Aorta (tissue), 5 donors: Measurements from ENCODE around the gene COPS8. TPM values are rescaled to one million over a fixed set of nuclear protein-coding genes. Genes with fewer than 3 reads are reported as not detected.

Source experiments
- ATAC-seq: fragments of 200-7000 bp; cut with Tn5 transposase; one replicate; pipeline ENCODE4 v1.9.1; 2022; ENCODE audit warnings: moderate library complexity; ENCODE audit not compliant: low FRiP score
- DNase-seq, 2 donors: peaks; one replicate each; pipeline ENCODE4 v3.0.0-alpha.2; 2020
- H3K27ac ChIP-seq, 2 donors: one replicate each; pipeline ENCODE4 v1.5.1; 2013; ENCODE audit warnings: low read length in 2 of 2, mild to moderate bottlenecking in 2 of 2, moderate library complexity in 2 of 2, control low read depth in 1 of 2, inconsistent platforms in 1 of 2, low read depth in 1 of 2
- H3K27me3 ChIP-seq, 2 donors: one replicate each; pipeline ENCODE4 v1.6.1; 2013; ENCODE audit warnings: control low read depth in 1 of 2, low read length in 1 of 2, mild to moderate bottlenecking in 1 of 2, moderate library complexity in 1 of 2; ENCODE audit not compliant: insufficient read depth in 2 of 2, control insufficient read depth in 1 of 2
- H3K36me3 ChIP-seq, 2 donors: one replicate each; pipeline ENCODE4 v1.6.1; 2013; ENCODE audit warnings: control low read depth in 1 of 2, low read length in 1 of 2, mild to moderate bottlenecking in 1 of 2; ENCODE audit not compliant: insufficient read depth in 2 of 2, control insufficient read depth in 1 of 2
- H3K4me1 ChIP-seq, 2 donors: one replicate each; pipeline ENCODE4 v1.6.1; 2013; ENCODE audit warnings: low read length in 2 of 2, control low read depth in 1 of 2, mild to moderate bottlenecking in 1 of 2, moderate library complexity in 1 of 2; ENCODE audit not compliant: insufficient read depth in 2 of 2, control insufficient read depth in 1 of 2
- H3K4me3 ChIP-seq, 2 donors: one replicate each; pipeline ENCODE4 v1.5.1; 2013; ENCODE audit warnings: low read length in 2 of 2, control low read depth in 1 of 2, mild to moderate bottlenecking in 1 of 2
- H3K9me3 ChIP-seq: one replicate; pipeline ENCODE4 v1.6.1; 2013; ENCODE audit warnings: mild to moderate bottlenecking, low read length; ENCODE audit not compliant: control insufficient read depth
- WGBS, 2 donors: extraction: QIAGEN DNeasy Blood & Tissue Kit; methylation state at CpG; one replicate each; pipeline ENCODE4 v1.1.7; 2013; 5-methylcytosine and 5-hydroxymethylcytosine counted together
- intact Hi-C, 2 donors: fragments of 100-400 bp; cut with DNase I; formaldehyde crosslinking; loops; one replicate each; pipeline versions ENCODE4 v1.14.2 to v1.15.0; 2022
- polyA plus RNA-seq, 2 donors: library from polyadenylated mRNA; stranded (reverse); fragments of 200-250 nt; gene quantifications; one replicate each; pipeline ENCODE4 v1.2.3, GENCODE V29; 2013
- total RNA-seq, 2 donors: library from RNA; stranded (reverse); fragmentation: NEBNext Ultra II Directional; extraction: Animal tissue kit (Norgen Biotek cat#: 25700); gene quantifications; one replicate each; pipeline ENCODE4 v1.2.1, GENCODE V29; 2021
- donor health status: healthy with polysubstance abuse.
- donor health status: Bipolar disorder and iron deficiency.
- donor health status: DM: no; HTN: no; CAD: no.
- donor health status: DM: no; HTN: no; CAD: no.
- donor health status: DM: yes; HTN: yes; CAD: no.

The COPS8 gene
- total and polyA plus RNA-seq, 4 donors = 42.8 to 60.3 (median 45.0) TPM

GRCh38 chr2:237140689-237141285, 55.1 kb downstream of the COPS8 start:
- H3K27me3 ChIP-seq = no peaks in the 10 kb centered on the region
- H3K9me3 ChIP-seq = no peaks in the 10 kb centered on the region
- DNase-seq (no peak), ATAC-seq (no peak)
- no peak overlapping the region for H3K27ac ChIP-seq
- WGBS, 2 donors = 95 to 97% methylated on average over 4 of the region's 4 CpGs
- no peak overlapping the region for H3K4me3 ChIP-seq
- no peaks in the 10 kb centered on the region for H3K4me1 ChIP-seq
- no peaks in the 10 kb centered on the region for H3K36me3 ChIP-seq
- intact Hi-C loops = no loop called here

DNA sequence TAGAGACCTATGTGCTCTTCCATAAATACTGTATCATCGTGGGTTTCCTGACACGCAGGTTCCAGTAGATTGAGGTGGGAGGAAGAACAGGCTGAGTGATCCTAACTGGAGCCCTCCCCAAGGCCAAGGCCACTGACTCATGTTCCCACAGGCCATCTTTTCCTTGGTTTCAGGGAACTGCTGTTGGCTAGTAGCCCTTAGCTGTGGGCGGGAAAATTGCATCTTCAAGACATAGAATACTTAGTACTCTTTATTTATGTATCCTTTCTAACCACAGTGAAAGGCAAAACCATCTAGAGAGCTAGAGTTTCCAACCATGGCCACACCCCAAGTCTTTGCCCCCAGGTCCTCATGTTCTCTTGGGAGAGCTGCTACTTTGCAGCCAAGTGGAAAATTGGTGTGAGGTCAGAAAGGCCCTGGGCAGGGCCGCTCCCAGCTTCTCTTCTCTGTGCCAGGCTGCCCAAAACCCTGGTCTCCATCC, 55.9 kb downstream of the COPS8 start:
- Histone ChIP-seq H3K9me3 (no peaks in the 10 kb centered on the region), H3K36me3 (no peaks in the 10 kb centered on the region), H3K4me3 (no peak overlapping the region), H3K4me1 (no peaks in the 10 kb centered on the region), H3K27ac (no peak overlapping the region), H3K27me3 (no peaks in the 10 kb centered on the region)
- intact Hi-C loops = no loop called here
- no peak for ATAC-seq
- peak in 1 of 2 donors; percentile 65 for DNase-seq
- 87 to 96% methylated on average over 4 of the region's 4 CpGs for WGBS, 2 donors

GRCh38 chr2:237143118-237143517, 57.4 kb downstream of the COPS8 start:
- no peak overlapping the region for H3K27ac ChIP-seq
- 74 to 79% methylated on average over 2 of the region's 2 CpGs for WGBS, 2 donors
- intact Hi-C loops = no loop called here
- H3K36me3 ChIP-seq = no peaks in the 10 kb centered on the region
- no peaks in the 10 kb centered on the region for H3K27me3 ChIP-seq
- peak; percentile 31 for ATAC-seq
- no peaks in the 10 kb centered on the region for H3K9me3 ChIP-seq
- H3K4me3 ChIP-seq = no peak overlapping the region
- no peaks in the 10 kb centered on the region for H3K4me1 ChIP-seq
- DNase-seq = no peak

DNA sequence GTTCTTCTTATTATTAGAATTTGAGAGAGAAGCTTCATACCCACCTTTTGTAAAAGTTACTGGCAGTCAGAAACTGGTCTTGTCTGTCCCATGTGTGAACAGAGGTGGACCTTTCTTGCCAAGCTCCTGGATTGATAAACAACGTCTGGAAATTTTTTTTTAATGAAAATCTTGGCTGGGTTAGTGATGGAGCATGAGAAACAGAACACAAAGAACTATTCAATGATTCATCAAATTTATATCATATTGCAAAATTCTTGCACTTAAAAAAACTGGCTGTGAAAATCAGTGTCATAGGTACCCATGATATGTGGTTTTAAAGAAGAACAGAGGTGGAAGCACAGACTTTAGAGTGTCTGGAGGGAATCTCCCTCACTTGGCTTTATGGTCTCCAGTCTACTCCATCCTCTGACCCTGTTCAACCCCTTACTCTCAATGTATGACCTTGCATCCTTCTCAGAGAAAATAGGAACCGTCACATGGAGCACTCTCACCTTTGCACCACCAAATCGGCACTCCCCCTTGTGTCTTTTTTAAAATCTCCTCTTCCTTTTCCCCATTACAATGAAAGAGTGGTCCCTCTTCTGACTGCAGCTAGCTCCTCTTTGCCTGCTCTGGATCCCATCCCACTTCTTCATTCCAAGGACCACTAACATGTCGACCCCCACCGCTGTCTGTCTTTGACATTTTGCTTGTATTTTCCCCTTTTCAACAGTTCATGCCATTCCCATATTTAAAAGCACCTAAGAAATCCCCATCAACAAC, 58.2 kb downstream of the COPS8 start:
- intact Hi-C loops = no loop called here

GRCh38 chr2:237144516-237144915, 58.8 kb downstream of the COPS8 start:
- H3K4me1 ChIP-seq = no peaks in the 10 kb centered on the region
- DNase-seq (no peak), ATAC-seq (no peak)
- H3K4me3 ChIP-seq = no peak overlapping the region
- intact Hi-C loops = no loop called here
- WGBS, 2 donors = 77 to 79% methylated on average over 3 of the region's 3 CpGs
- H3K9me3 ChIP-seq = peaks cover 4% of the 10 kb centered on the region
- H3K27ac ChIP-seq = no peak overlapping the region
- no peaks in the 10 kb centered on the region for H3K27me3 ChIP-seq
- H3K36me3 ChIP-seq = no peaks in the 10 kb centered on the region

More for the DNA sequence above, 58.2 kb downstream of the COPS8 start:
- peaks cover 4% of the 10 kb centered on the region for H3K9me3 ChIP-seq
- H3K36me3 ChIP-seq = no peaks in the 10 kb centered on the region
- H3K27ac ChIP-seq = no peak overlapping the region
- no peak overlapping the region for H3K4me3 ChIP-seq
- H3K27me3 ChIP-seq = no peaks in the 10 kb centered on the region
- DNase-seq (no peak), ATAC-seq (peak; percentile 27)
- 63 to 68% methylated on average over 5 of the region's 5 CpGs for WGBS, 2 donors
- no peaks in the 10 kb centered on the region for H3K4me1 ChIP-seq

DNA sequence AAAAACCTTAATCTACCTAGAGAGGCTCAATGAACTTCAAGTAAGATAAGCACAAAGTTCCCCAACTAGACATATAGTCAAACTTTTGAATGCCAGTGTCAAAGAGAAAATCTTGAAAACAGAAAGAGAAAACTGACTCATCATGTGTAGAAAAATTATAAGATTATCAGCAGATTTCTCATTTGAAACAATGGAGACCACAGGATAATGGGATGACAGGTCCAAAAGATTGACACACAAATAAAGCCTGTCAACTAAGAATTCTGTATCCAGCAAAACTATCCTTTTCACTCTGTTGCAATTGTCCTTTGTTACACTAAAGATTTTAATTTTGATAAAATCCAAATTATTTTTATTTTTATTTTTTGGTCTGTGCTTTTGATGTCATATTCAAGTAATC, 61.6 kb downstream of the COPS8 start:
- Histone ChIP-seq H3K36me3 (no peaks in the 10 kb centered on the region), H3K4me3 (no peak overlapping the region), H3K27me3 (no peaks in the 10 kb centered on the region), H3K27ac (no peak overlapping the region), H3K4me1 (no peaks in the 10 kb centered on the region), H3K9me3 (peaks cover 4% of the 10 kb centered on the region)
- ATAC-seq (no peak), DNase-seq (no peak)
- intact Hi-C loops = no loop called here

GRCh38 chr2:237148624-237149023, 62.9 kb downstream of the COPS8 start:
- DNase-seq = no peak
- 91 to 94% methylated on average over 4 of the region's 4 CpGs for WGBS, 2 donors
- peaks cover 4% of the 10 kb centered on the region for H3K9me3 ChIP-seq
- H3K4me1 ChIP-seq = no peaks in the 10 kb centered on the region
- H3K27ac ChIP-seq = no peak overlapping the region
- ATAC-seq = no peak
- H3K27me3 ChIP-seq = no peaks in the 10 kb centered on the region
- H3K4me3 ChIP-seq = no peak overlapping the region
- intact Hi-C loops = no loop called here
- H3K36me3 ChIP-seq = no peaks in the 10 kb centered on the region

- H3K27ac ChIP-seq = no peak overlapping the region
- DNase-seq = no peak
- no peaks in the 10 kb centered on the region for H3K27me3 ChIP-seq
- no peaks in the 10 kb centered on the region for H3K4me1 ChIP-seq
- intact Hi-C loops = no loop called here
- no peak for ATAC-seq
- H3K9me3 ChIP-seq = peaks cover 4% of the 10 kb centered on the region
- 80 to 82% methylated on average over 4 of the region's 4 CpGs for WGBS, 2 donors
- H3K36me3 ChIP-seq = no peaks in the 10 kb centered on the region
- no peak overlapping the region for H3K4me3 ChIP-seq
These were observed 63.7 kb downstream of the COPS8 start for GRCh38 chr2:237149425-237149824.
